ENCODE data around the gene ITPK1. TPM values are rescaled to one million over a fixed set of nuclear protein-coding genes. Genes with fewer than 3 reads are reported as not detected.

Gene ITPK1
- polyA plus RNA-seq, 2 of the 4 experiments (the other 2 are of a cell fraction), result 46.2 to 47.0 TPM

DNA sequence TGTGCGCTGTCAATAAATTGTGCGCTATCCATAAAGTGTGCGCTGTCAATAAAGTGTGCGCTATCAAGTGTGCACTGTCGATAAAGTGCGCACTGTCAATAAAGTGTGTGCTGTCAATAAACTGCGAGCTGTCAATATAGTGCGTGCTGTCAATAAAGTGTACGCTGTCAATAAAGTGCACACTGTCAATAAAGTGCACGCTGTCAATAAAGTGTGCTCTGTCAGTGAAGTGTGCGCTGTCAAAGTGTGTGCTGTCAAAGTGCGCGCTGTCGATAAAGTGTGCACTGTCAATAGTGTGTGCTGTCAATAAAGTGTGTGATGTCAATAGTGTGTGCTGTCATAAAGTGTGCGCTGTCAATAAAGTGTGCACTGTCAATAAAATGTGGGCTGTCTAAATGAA, 195.7 kb downstream of the ITPK1 start:
- WGBS (ENCODE audit: missing lambda C conversion rate), result 88% methylated on average over 15 of the region's 15 CpGs
- CTCF ChIA-PET, result no interaction called here
- Histone ChIP-seq H3K4me1 (peaks cover 9% of the 10 kb centered on the region; the same call in 2 of the 3 replicates), H3K27ac (no peak overlapping the region), H3K9me3 (no peaks in the 10 kb centered on the region), H3K4me2 (no peak overlapping the region), H3K4me3 (no peak overlapping the region)
- DNase-seq (ENCODE audit: low read depth in 1 of 2, low spot score in 1 of 2) (no peak), ATAC-seq (no peak), FAIRE-seq (no peak)
- POLR2A ChIA-PET, result no interaction called here
- TF ChIP-seq CBX8 (IDR thresholded peaks at IDR 0.05) (no peak), CBX2 (IDR thresholded peaks at IDR 0.05; ENCODE audit: borderline replicate concordance, low read depth) (no peak), KDM5A (IDR thresholded peaks at IDR 0.05) (no peak), POLR2A (IDR thresholded peaks at IDR 0.05; ENCODE audit: low read length) (no peak), HEYL (CRISPR knock-in tag; IDR thresholded peaks at IDR 0.05) (no peak), CHD2 (IDR thresholded peaks at IDR 0.05; ENCODE audit: low read length, partially characterized antibody) (no peak), JUN (IDR thresholded peaks at IDR 0.05) (no peak), FOSB (CRISPR knock-in tag; IDR thresholded peaks at IDR 0.05) (no peak), KDM1A (IDR thresholded peaks at IDR 0.05; ENCODE audit: low read depth) (no peak), RFX5 (IDR thresholded peaks at IDR 0.05) (no peak)
- TF ChIP-seq, protein P1, sequence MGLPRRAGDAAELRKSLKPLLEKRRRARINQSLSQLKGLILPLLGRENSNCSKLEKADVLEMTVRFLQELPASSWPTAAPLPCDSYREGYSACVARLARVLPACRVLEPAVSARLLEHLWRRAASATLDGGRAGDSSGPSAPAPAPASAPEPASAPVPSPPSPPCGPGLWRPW (IDR thresholded peaks at IDR 0.05), result no peak
- TF ChIP-seq, protein P2, sequence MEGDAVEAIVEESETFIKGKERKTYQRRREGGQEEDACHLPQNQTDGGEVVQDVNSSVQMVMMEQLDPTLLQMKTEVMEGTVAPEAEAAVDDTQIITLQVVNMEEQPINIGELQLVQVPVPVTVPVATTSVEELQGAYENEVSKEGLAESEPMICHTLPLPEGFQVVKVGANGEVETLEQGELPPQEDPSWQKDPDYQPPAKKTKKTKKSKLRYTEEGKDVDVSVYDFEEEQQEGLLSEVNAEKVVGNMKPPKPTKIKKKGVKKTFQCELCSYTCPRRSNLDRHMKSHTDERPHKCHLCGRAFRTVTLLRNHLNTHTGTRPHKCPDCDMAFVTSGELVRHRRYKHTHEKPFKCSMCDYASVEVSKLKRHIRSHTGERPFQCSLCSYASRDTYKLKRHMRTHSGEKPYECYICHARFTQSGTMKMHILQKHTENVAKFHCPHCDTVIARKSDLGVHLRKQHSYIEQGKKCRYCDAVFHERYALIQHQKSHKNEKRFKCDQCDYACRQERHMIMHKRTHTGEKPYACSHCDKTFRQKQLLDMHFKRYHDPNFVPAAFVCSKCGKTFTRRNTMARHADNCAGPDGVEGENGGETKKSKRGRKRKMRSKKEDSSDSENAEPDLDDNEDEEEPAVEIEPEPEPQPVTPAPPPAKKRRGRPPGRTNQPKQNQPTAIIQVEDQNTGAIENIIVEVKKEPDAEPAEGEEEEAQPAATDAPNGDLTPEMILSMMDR (IDR thresholded peaks at IDR 0.05), result no peak
- TF ChIP-seq, protein P3, sequence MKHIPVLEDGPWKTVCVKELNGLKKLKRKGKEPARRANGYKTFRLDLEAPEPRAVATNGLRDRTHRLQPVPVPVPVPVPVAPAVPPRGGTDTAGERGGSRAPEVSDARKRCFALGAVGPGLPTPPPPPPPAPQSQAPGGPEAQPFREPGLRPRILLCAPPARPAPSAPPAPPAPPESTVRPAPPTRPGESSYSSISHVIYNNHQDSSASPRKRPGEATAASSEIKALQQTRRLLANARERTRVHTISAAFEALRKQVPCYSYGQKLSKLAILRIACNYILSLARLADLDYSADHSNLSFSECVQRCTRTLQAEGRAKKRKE (CRISPR knock-in tag; IDR thresholded peaks at IDR 0.05; ENCODE audit: low read depth), result no peak
- TF ChIP-seq, protein P4, sequence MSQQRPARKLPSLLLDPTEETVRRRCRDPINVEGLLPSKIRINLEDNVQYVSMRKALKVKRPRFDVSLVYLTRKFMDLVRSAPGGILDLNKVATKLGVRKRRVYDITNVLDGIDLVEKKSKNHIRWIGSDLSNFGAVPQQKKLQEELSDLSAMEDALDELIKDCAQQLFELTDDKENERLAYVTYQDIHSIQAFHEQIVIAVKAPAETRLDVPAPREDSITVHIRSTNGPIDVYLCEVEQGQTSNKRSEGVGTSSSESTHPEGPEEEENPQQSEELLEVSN (IDR thresholded peaks at IDR 0.05; ENCODE audit: borderline replicate concordance, low read depth), result no peak
- TF ChIP-seq, protein P5, sequence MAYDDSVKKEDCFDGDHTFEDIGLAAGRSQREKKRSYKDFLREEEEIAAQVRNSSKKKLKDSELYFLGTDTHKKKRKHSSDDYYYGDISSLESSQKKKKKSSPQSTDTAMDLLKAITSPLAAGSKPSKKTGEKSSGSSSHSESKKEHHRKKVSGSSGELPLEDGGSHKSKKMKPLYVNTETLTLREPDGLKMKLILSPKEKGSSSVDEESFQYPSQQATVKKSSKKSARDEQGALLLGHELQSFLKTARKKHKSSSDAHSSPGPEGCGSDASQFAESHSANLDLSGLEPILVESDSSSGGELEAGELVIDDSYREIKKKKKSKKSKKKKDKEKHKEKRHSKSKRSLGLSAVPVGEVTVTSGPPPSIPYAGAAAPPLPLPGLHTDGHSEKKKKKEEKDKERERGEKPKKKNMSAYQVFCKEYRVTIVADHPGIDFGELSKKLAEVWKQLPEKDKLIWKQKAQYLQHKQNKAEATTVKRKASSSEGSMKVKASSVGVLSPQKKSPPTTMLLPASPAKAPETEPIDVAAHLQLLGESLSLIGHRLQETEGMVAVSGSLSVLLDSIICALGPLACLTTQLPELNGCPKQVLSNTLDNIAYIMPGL (CRISPR knock-in tag; IDR thresholded peaks at IDR 0.05; ENCODE audit: borderline replicate concordance), result no peak
- TF ChIP-seq, protein P6, sequence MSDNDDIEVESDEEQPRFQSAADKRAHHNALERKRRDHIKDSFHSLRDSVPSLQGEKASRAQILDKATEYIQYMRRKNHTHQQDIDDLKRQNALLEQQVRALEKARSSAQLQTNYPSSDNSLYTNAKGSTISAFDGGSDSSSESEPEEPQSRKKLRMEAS (IDR thresholded peaks at IDR 0.05), result no peak

DNA sequence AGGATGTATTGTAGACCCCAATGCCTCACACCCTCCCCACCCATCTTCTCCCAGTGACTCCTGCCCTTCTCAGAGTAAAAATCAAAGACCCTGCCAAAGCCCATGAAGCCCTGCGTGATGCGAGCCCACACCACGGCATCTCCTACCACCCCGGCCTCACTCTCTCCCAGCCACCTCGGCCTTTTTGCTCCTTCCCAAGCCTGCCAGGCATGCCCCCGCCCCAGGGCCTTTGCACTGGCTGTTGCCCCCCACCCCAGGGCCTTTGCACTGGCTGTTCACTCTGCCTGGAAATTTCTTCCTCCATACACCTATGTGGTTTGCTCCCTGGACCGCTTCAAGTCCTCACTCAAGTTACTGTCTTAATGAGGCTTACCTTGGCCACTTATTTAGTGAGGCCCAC, 197.8 kb downstream of the ITPK1 start:
- ChIA-PET CTCF (no interaction called here), POLR2A (no interaction called here)
- WGBS (ENCODE audit: missing lambda C conversion rate), result 48% methylated on average over 7 of the region's 7 CpGs
- H3K27ac ChIP-seq, result no peak overlapping the region
- no peak for FAIRE-seq
- H3K4me3 ChIP-seq, result no peak overlapping the region
- H3K4me2 ChIP-seq, result no peak overlapping the region
- H3K9me3 ChIP-seq, result no peaks in the 10 kb centered on the region
- TF ChIP-seq, protein P7, sequence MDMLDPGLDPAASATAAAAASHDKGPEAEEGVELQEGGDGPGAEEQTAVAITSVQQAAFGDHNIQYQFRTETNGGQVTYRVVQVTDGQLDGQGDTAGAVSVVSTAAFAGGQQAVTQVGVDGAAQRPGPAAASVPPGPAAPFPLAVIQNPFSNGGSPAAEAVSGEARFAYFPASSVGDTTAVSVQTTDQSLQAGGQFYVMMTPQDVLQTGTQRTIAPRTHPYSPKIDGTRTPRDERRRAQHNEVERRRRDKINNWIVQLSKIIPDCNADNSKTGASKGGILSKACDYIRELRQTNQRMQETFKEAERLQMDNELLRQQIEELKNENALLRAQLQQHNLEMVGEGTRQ (IDR thresholded peaks at IDR 0.05), result no peak
- TF ChIP-seq FOSB (CRISPR knock-in tag; IDR thresholded peaks at IDR 0.05), result no peak
- TF ChIP-seq POLR2AphosphoS2 (conservative IDR thresholded peaks at IDR 0.05; ENCODE audit: low read length), result no peak
- TF ChIP-seq FOXS1 (CRISPR knock-in tag; IDR thresholded peaks at IDR 0.05), result no peak
- no peak for TF ChIP-seq ESRRA (IDR thresholded peaks at IDR 0.05; ENCODE audit: borderline replicate concordance, low read length)
- no peak for TF ChIP-seq NR3C1 (IDR thresholded peaks at IDR 0.05)
- TF ChIP-seq RCOR1 (IDR thresholded peaks at IDR 0.05; ENCODE audit: low read depth, low read length), result no peak
- TF ChIP-seq FOSL2 (IDR thresholded peaks at IDR 0.05), result no peak
- TF ChIP-seq FOSL2 (CRISPR knock-in tag; IDR thresholded peaks at IDR 0.05), result no peak
- no peak for TF ChIP-seq PHF8 (IDR thresholded peaks at IDR 0.05; ENCODE audit: borderline replicate concordance, low read depth)
- H3K4me1 ChIP-seq, result peaks cover 5% of the 10 kb centered on the region; the same call in 2 of the 3 replicates
- no peak for ATAC-seq
- no peak for DNase-seq (ENCODE audit: low read depth in 1 of 2, low spot score in 1 of 2)
